OCI-LY3 (cell line): ENCODE measurements around the gene UGT1A10.

Experiments used
- CTCF ChIP-seq: fragments of 200-600, 300-600 bp; sonication (generic); IDR thresholded peaks from 2 replicates; pipeline ENCODE4 v1.5.1; 2014; ENCODE audit warnings: antibody characterized with exemption, low read length, low read depth
- EZH2phosphoT487 ChIP-seq: fragments of 200-600 bp; shearing (Covaris generic); IDR thresholded peaks from 2 replicates; pipeline ENCODE4 v1.6.1; 2018; ENCODE audit warnings: antibody characterized with exemption, mixed run types, low read depth

GRCh38 chr2:233605680-233606079, 30.6 kb upstream of the UGT1A10 start:
- TF ChIP-seq CTCF (no peak), EZH2phosphoT487 (no peak)
